Keratinocyte (primary cell): Measurements from ENCODE around the gene VAMP5.

Experiments used
- EZH2 ChIP-seq: IDR thresholded peaks from one replicate; pipeline ENCODE4 v1.6.1; 2012; ENCODE audit warnings: inconsistent platforms, mild to moderate bottlenecking, low read length, moderate library complexity
- TF ChIP-seq, protein P1 (sequence below), 3 experiments: IDR thresholded peaks in 1 of 3; conservative IDR thresholded peaks in 1 of 3; optimal IDR thresholded peaks in 1 of 3; 2 replicates in 2 of 3; 3 replicates in 1 of 3; pipeline versions ENCODE3 to v1.5.1; 2011; ENCODE audit warnings: low read length in 3 of 3, mild to moderate bottlenecking in 3 of 3, moderate library complexity in 2 of 3, control low read depth in 1 of 3, inconsistent platforms in 1 of 3; ENCODE audit not compliant: insufficient read depth in 2 of 3; ENCODE audit errors: extremely low read depth in 1 of 3

DNA sequence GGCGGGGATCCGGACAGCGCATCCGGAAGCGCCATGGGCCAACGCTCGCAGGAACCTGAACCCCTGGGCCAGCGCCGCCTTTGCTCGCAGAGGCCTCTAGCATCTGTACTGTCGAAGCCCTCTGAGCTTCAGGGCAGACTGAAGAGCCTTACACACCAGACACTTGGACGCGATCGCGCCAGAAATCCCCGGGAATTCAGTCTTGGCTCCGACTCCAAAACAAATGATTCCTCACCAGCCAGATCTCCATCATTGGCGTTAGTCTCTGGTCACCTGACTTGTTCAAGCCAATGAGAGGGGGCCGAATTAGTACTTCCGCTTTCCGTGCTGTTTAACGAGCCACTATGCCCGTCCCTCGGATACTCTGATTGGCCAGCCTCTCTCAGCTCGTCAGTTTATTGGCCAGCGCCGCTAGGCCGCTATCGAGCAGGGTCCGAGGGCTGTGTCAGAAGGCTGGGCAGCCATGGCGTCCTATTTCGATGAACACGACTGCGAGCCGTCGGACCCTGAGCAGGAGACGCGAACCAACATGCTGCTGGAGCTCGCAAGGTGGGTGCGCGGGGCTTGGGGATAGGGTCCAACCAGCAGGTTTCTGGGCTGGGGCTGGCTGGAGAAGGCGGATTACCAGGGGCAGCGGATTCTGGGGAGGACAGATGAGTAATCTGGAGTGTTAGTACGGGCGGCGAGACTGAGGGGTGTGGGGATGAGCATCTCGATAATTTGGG, 11.2 kb downstream of the VAMP5 start, which contains the start of gene RNF181:
- TF ChIP-seq, protein P1, sequence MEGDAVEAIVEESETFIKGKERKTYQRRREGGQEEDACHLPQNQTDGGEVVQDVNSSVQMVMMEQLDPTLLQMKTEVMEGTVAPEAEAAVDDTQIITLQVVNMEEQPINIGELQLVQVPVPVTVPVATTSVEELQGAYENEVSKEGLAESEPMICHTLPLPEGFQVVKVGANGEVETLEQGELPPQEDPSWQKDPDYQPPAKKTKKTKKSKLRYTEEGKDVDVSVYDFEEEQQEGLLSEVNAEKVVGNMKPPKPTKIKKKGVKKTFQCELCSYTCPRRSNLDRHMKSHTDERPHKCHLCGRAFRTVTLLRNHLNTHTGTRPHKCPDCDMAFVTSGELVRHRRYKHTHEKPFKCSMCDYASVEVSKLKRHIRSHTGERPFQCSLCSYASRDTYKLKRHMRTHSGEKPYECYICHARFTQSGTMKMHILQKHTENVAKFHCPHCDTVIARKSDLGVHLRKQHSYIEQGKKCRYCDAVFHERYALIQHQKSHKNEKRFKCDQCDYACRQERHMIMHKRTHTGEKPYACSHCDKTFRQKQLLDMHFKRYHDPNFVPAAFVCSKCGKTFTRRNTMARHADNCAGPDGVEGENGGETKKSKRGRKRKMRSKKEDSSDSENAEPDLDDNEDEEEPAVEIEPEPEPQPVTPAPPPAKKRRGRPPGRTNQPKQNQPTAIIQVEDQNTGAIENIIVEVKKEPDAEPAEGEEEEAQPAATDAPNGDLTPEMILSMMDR (optimal IDR thresholded peaks at IDR 0.05 in 1 of 3, IDR thresholded peaks at IDR 0.05 in 1 of 3, conservative IDR thresholded peaks at IDR 0.05 in 1 of 3; ENCODE audit: extremely low read depth in 1 of 3, insufficient read depth in 2 of 3, low read length in 3 of 3): no peak
- no peak for TF ChIP-seq EZH2
